NCI-H1417 (cell line): ENCODE measurements around the gene CCDC85C.

Experiments used
- DNase-seq, 3 experiments: peaks; one replicate each; lab custom pipeline; 2025; lab: John Stamatoyannopoulos, UW

The CCDC85C gene

GRCh38 chr14:99522934-99523703 is 80.9 kb downstream of the CCDC85C start:
- peak in 2 of 3 experiments; percentile 41 to 65 for DNase-seq

GRCh38 chr14:99522457-99522891 is 81.5 kb downstream of the CCDC85C start:
- no peak for DNase-seq

GRCh38 chr14:99522025-99522401 is 82.0 kb downstream of the CCDC85C start:
- DNase-seq: no peak

GRCh38 chr14:99521176-99522024 is 82.6 kb downstream of the CCDC85C start:
- no peak for DNase-seq

GRCh38 chr14:99520571-99521081 is 83.4 kb downstream of the CCDC85C start:
- no peak for DNase-seq

- DNase-seq: no peak
Observed at GRCh38 chr14:99519931-99520421, 84.0 kb downstream of the CCDC85C start.

- DNase-seq: no peak
Observed at GRCh38 chr14:99519347-99519881, 84.6 kb downstream of the CCDC85C start.

- DNase-seq: peak; percentile 61 to 85 (median 61)
Observed at GRCh38 chr14:99518441-99519346, 85.3 kb downstream of the CCDC85C start.

GRCh38 chr14:99517643-99518381 is 86.2 kb downstream of the CCDC85C start:
- DNase-seq: peak in 1 of 3 experiments; percentile 17

- no peak for DNase-seq
Observed at GRCh38 chr14:99516871-99517642, 87.0 kb downstream of the CCDC85C start.

GRCh38 chr14:99516156-99516870 is 87.7 kb downstream of the CCDC85C start:
- no peak for DNase-seq

GRCh38 chr14:99515301-99516155 is 88.5 kb downstream of the CCDC85C start:
- DNase-seq: no peak

GRCh38 chr14:99514552-99515300 is 89.3 kb downstream of the CCDC85C start:
- DNase-seq: no peak

GRCh38 chr14:99513946-99514551 is 90.0 kb downstream of the CCDC85C start:
- DNase-seq: no peak

GRCh38 chr14:99513183-99513694 is 90.8 kb downstream of the CCDC85C start:
- no peak for DNase-seq

- DNase-seq: no peak
Observed at GRCh38 chr14:99512571-99513182, 91.3 kb downstream of the CCDC85C start.
